ENCODE measurements around the gene SOD3. TPM values are rescaled to one million over a fixed set of nuclear protein-coding genes. Genes with fewer than 3 reads are reported as not detected.

Gene SOD3
- total and polyA plus RNA-seq, 4 donors: 2.6 to 8.1 (median 4.6) TPM

DNA sequence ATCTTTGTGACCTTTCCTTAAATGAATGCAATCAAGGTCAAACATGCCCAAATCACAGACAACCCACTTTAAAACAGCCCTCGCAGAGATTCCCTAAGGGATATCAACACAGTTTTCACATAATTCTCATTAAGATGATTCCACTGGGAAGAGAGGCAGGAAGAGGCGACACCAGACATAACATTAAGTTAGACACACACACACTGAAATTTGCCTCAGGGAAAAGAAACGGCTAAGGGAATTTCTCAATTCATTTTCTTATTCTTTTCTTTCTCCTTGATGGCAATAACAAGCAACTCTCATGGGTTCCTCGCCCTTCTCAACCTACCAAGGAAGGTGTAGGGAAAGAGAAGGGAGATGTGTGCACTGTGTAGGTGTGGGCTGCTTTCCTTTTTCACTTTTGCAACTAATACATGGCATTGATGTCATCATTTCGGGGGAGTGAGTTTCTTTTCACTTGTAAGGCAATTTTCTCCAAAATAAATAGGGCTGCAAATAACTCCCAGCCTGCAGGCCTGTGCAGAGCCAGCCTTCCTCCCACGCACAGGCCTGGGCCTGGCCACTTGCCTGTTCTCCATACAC, 41.4 kb downstream of the SOD3 start (continued):
- no peak for TF ChIP-seq JUND (IDR thresholded peaks at IDR 0.05)
- TF ChIP-seq, protein P1, sequence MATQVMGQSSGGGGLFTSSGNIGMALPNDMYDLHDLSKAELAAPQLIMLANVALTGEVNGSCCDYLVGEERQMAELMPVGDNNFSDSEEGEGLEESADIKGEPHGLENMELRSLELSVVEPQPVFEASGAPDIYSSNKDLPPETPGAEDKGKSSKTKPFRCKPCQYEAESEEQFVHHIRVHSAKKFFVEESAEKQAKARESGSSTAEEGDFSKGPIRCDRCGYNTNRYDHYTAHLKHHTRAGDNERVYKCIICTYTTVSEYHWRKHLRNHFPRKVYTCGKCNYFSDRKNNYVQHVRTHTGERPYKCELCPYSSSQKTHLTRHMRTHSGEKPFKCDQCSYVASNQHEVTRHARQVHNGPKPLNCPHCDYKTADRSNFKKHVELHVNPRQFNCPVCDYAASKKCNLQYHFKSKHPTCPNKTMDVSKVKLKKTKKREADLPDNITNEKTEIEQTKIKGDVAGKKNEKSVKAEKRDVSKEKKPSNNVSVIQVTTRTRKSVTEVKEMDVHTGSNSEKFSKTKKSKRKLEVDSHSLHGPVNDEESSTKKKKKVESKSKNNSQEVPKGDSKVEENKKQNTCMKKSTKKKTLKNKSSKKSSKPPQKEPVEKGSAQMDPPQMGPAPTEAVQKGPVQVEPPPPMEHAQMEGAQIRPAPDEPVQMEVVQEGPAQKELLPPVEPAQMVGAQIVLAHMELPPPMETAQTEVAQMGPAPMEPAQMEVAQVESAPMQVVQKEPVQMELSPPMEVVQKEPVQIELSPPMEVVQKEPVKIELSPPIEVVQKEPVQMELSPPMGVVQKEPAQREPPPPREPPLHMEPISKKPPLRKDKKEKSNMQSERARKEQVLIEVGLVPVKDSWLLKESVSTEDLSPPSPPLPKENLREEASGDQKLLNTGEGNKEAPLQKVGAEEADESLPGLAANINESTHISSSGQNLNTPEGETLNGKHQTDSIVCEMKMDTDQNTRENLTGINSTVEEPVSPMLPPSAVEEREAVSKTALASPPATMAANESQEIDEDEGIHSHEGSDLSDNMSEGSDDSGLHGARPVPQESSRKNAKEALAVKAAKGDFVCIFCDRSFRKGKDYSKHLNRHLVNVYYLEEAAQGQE (IDR thresholded peaks at IDR 0.05): no peak

DNA sequence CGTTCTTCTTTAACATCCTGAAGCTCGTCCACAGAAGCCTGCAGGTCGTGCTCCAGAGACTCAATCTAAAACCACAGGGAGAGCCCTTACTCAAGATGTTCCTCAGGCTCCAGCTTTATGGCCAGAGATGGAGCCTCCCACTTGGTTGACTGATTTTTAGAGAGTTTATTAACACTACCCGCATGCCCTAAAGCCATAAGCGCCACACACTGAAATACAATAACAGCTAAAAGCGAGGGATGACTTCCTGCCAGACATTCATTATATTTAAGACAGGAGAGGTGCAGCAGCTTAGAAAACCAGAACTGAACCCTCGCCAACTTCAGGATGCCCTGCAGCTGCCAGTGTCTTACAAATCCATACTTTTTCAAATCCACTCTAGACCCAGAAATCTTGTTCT, 42.0 kb downstream of the SOD3 start:
- Histone ChIP-seq H3K36me3 (ENCODE audit: control insufficient read depth in 4 of 4, insufficient read depth in 3 of 4, low read depth in 1 of 4, low read length in 3 of 4) (peaks cover 0 to 18% (median 10%) of the 10 kb centered on the region in 4 donors), H3K9ac (ENCODE audit: low read depth in 1 of 2, low read length in 2 of 2) (no peak overlapping the region)
- no peak for DNase-seq (ENCODE audit: low spot score)

More for the DNA sequence above, 42.0 kb downstream of the SOD3 start:
- Histone ChIP-seq H3K27ac (ENCODE audit: low read depth in 1 of 2, low read length in 2 of 2) (no peak overlapping the region), H3K27me3 (ENCODE audit: control insufficient read depth in 4 of 4, insufficient read depth in 4 of 4, low read length in 3 of 4) (no peaks in the 10 kb centered on the region), H3K4me3 (ENCODE audit: low read depth in 1 of 3, low read length in 3 of 3) (no peak overlapping the region), H3K9me3 (ENCODE audit: control insufficient read depth in 4 of 4, low read length in 3 of 4) (no peaks in the 10 kb centered on the region), H3K4me1 (ENCODE audit: control insufficient read depth in 4 of 4, insufficient read depth in 4 of 4, low read length in 3 of 4) (peaks cover 0 to 11% (median 6%) of the 10 kb centered on the region in 4 donors)
- no peak for TF ChIP-seq NR2F2 (IDR thresholded peaks at IDR 0.05)
- TF ChIP-seq YY1 (IDR thresholded peaks at IDR 0.05): no peak
- TF ChIP-seq FOXA1 (IDR thresholded peaks at IDR 0.05): no peak
- TF ChIP-seq, protein P2, sequence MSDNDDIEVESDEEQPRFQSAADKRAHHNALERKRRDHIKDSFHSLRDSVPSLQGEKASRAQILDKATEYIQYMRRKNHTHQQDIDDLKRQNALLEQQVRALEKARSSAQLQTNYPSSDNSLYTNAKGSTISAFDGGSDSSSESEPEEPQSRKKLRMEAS (IDR thresholded peaks at IDR 0.05): no peak
- no peak for TF ChIP-seq CTCF (IDR thresholded peaks at IDR 0.05; ENCODE audit: low read depth, low read length, missing input control)
- TF ChIP-seq GABPA (IDR thresholded peaks at IDR 0.05 in 1 of 2, conservative IDR thresholded peaks at IDR 0.05 in 1 of 2): no peak
- no peak for TF ChIP-seq SP1 (IDR thresholded peaks at IDR 0.05)
- TF ChIP-seq, protein P1 (IDR thresholded peaks at IDR 0.05): no peak
- TF ChIP-seq RAD21 (IDR thresholded peaks at IDR 0.05): no peak
- TF ChIP-seq, protein P3, sequence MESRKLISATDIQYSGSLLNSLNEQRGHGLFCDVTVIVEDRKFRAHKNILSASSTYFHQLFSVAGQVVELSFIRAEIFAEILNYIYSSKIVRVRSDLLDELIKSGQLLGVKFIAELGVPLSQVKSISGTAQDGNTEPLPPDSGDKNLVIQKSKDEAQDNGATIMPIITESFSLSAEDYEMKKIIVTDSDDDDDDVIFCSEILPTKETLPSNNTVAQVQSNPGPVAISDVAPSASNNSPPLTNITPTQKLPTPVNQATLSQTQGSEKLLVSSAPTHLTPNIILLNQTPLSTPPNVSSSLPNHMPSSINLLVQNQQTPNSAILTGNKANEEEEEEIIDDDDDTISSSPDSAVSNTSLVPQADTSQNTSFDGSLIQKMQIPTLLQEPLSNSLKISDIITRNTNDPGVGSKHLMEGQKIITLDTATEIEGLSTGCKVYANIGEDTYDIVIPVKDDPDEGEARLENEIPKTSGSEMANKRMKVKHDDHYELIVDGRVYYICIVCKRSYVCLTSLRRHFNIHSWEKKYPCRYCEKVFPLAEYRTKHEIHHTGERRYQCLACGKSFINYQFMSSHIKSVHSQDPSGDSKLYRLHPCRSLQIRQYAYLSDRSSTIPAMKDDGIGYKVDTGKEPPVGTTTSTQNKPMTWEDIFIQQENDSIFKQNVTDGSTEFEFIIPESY (IDR thresholded peaks at IDR 0.05): no peak
- no peak for TF ChIP-seq EGR1 (IDR thresholded peaks at IDR 0.05; ENCODE audit: low read depth in 2 of 2)
- no peak for TF ChIP-seq TAF1 (conservative IDR thresholded peaks at IDR 0.05)
- TF ChIP-seq FOXA2 (IDR thresholded peaks at IDR 0.05): no peak
- TF ChIP-seq JUND (IDR thresholded peaks at IDR 0.05): no peak
- TF ChIP-seq HNF4A (conservative IDR thresholded peaks at IDR 0.05): no peak
- WGBS: 95% methylated on average over 7 of the region's 7 CpGs
